K562 (cell line): ENCODE results near the gene PPP2R5A. TPM values are rescaled to one million over a fixed set of nuclear protein-coding genes. Genes with fewer than 3 reads are reported as not detected.

ENCODE experiments used
- CXXC5 ChIP-seq: fragments of 250-450 bp; sonication (Bioruptor Pico); IDR thresholded peaks from 2 replicates; pipeline ENCODE4 v1.8.0; 2022; ENCODE audit warnings: inconsistent platforms, mild to moderate bottlenecking, moderate library complexity
- HMBOX1 ChIP-seq: sonication (generic); IDR thresholded peaks from 2 replicates; pipeline ENCODE4 v1.6.1; 2016
- RBFOX2 ChIP-seq: fragments of 200-400 bp; formaldehyde crosslinking; IDR thresholded peaks from 2 replicates; pipeline ENCODE4 v1.6.1; 2017; ENCODE audit warnings: low read depth, mild to moderate bottlenecking, low read length, moderate library complexity
- RNF219 ChIP-seq: fragments of 250-450 bp; sonication (Bioruptor Pico); IDR thresholded peaks from 2 replicates; pipeline ENCODE4 v1.5.0; 2022; ENCODE audit warnings: mild to moderate bottlenecking
- SMAD2 ChIP-seq: fragments of 150-350 bp; IDR thresholded peaks from 2 replicates; pipeline ENCODE4 v1.6.1; 2014; ENCODE audit warnings: low read depth, mild to moderate bottlenecking, low read length
- TRIM25 ChIP-seq: fragments of 450-650 bp; IDR thresholded peaks from 2 replicates; pipeline ENCODE4 v1.7.0; 2016; ENCODE audit warnings: borderline replicate concordance
- ZNF143 ChIP-seq: sonication (generic); formaldehyde crosslinking; IDR thresholded peaks from 2 replicates; pipeline ENCODE4 v1.9.0; 2022; ENCODE audit warnings: mild to moderate bottlenecking, missing genetic modification reagents
- ZNF408 ChIP-seq: fragments of 250-450 bp; sonication (Bioruptor Pico); IDR thresholded peaks from 2 replicates; pipeline ENCODE4 v1.4.0; 2020; ENCODE audit warnings: low read depth, mild to moderate bottlenecking, moderate library complexity
- ZNF696 ChIP-seq: fragments of 250-450 bp; sonication (Bioruptor Pico); conservative IDR thresholded peaks from 2 replicates; pipeline ENCODE4 v1.4.0; 2020; ENCODE audit warnings: mild to moderate bottlenecking, moderate library complexity
- polyA plus RNA-seq, 8 experiments: library from polyadenylated mRNA; depleted of rRNA in 4 of 8; stranded (reverse) in 5 of 8; unstranded in 3 of 8; fragments of >200 nt; fragmentation: Nextera tagmentation in 2 of 8; fragmentation: Illumina TruSeq in 1 of 8; extraction: Ambion mirVana in 2 of 8; extraction: Trizol in 1 of 8; gene quantifications; 2 replicates each; pipeline versions ENCODE4 v1.2.1 to v1.2.3, GENCODE V29; 2011 to 2014; ENCODE audit warnings: inconsistent platforms in 1 of 8, missing spikeins in 1 of 8
- total RNA-seq, 7 experiments: library from RNA; depleted of rRNA in 6 of 7; stranded (reverse); fragments of >200 nt in 6 of 7; fragmentation: Illumina TruSeq in 2 of 7; extraction: Trizol in 2 of 7; gene quantifications; 2 replicates each; pipeline versions ENCODE4 v1.2.1 to v1.2.3, GENCODE V29; 2011 to 2021; ENCODE audit warnings: low replicate concordance in 1 of 7
- TF ChIP-seq, protein P1 (sequence below), 2 experiments: fragments of 450-650 bp; formaldehyde crosslinking in 1 of 2; IDR thresholded peaks; 2 replicates each; pipeline versions ENCODE4 v1.4.0 to v1.6.1; 2014 to 2020; ENCODE audit warnings: mild to moderate bottlenecking in 2 of 2, borderline replicate concordance in 1 of 2, low read depth in 1 of 2
- TF ChIP-seq, protein P2 (sequence below): sonication (generic); formaldehyde crosslinking; IDR thresholded peaks from 2 replicates; pipeline ENCODE4 v1.8.1; 2023; ENCODE audit warnings: mild to moderate bottlenecking, missing genetic modification reagents

The PPP2R5A gene
- total and polyA plus RNA-seq, 9 of the 15 experiments (the other 6 are each of a cell fraction or from before 2014, with no cell fraction given), result 26.9 to 106 (median 64.3) TPM

DNA sequence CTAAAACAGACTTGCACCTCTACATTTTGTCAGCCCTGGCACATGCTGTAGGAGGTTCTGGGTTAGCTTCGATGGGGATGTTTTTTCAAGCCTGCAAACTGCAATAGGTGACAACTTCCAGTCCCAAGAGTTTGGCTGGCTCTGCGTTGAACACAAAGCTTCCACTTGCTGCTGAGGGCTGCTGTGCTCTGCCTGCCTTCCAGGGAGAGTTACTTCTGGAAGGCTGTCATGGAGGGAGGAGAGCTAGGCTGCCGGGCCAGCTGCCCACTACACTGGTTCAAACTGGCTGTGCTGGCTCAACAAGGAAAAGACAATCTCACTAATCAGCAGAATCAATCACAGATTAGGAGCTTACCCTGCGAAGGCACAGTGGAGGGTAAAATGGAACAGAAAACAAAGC lies 46.7 kb upstream of the PPP2R5A start (continued):
- TF ChIP-seq, protein P1, sequence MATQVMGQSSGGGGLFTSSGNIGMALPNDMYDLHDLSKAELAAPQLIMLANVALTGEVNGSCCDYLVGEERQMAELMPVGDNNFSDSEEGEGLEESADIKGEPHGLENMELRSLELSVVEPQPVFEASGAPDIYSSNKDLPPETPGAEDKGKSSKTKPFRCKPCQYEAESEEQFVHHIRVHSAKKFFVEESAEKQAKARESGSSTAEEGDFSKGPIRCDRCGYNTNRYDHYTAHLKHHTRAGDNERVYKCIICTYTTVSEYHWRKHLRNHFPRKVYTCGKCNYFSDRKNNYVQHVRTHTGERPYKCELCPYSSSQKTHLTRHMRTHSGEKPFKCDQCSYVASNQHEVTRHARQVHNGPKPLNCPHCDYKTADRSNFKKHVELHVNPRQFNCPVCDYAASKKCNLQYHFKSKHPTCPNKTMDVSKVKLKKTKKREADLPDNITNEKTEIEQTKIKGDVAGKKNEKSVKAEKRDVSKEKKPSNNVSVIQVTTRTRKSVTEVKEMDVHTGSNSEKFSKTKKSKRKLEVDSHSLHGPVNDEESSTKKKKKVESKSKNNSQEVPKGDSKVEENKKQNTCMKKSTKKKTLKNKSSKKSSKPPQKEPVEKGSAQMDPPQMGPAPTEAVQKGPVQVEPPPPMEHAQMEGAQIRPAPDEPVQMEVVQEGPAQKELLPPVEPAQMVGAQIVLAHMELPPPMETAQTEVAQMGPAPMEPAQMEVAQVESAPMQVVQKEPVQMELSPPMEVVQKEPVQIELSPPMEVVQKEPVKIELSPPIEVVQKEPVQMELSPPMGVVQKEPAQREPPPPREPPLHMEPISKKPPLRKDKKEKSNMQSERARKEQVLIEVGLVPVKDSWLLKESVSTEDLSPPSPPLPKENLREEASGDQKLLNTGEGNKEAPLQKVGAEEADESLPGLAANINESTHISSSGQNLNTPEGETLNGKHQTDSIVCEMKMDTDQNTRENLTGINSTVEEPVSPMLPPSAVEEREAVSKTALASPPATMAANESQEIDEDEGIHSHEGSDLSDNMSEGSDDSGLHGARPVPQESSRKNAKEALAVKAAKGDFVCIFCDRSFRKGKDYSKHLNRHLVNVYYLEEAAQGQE (IDR thresholded peaks at IDR 0.05; ENCODE audit: borderline replicate concordance), result peak; percentile 82
- TF ChIP-seq, protein P1 (CRISPR knock-in tag; IDR thresholded peaks at IDR 0.05; ENCODE audit: low read depth), result 0 out of 2 replicates have a peak, but pooled peaks have one; percentile 47
- TF ChIP-seq RNF219 (CRISPR knock-in tag) (no peak), ZNF143 (CRISPR knock-in tag) (no peak), SMAD2 (no peak), TRIM25 (no peak), ZNF696 (CRISPR knock-in tag) (no peak), RBFOX2 (no peak), HMBOX1 (no peak), CXXC5 (CRISPR knock-in tag) (peak; percentile 55), ZNF408 (CRISPR knock-in tag) (no peak)
- TF ChIP-seq, protein P2, sequence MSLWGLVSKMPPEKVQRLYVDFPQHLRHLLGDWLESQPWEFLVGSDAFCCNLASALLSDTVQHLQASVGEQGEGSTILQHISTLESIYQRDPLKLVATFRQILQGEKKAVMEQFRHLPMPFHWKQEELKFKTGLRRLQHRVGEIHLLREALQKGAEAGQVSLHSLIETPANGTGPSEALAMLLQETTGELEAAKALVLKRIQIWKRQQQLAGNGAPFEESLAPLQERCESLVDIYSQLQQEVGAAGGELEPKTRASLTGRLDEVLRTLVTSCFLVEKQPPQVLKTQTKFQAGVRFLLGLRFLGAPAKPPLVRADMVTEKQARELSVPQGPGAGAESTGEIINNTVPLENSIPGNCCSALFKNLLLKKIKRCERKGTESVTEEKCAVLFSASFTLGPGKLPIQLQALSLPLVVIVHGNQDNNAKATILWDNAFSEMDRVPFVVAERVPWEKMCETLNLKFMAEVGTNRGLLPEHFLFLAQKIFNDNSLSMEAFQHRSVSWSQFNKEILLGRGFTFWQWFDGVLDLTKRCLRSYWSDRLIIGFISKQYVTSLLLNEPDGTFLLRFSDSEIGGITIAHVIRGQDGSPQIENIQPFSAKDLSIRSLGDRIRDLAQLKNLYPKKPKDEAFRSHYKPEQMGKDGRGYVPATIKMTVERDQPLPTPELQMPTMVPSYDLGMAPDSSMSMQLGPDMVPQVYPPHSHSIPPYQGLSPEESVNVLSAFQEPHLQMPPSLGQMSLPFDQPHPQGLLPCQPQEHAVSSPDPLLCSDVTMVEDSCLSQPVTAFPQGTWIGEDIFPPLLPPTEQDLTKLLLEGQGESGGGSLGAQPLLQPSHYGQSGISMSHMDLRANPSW, result no peak
